K562 (cell line): ENCODE results near the gene TRPM2. TPM values are rescaled to one million over a fixed set of nuclear protein-coding genes. Genes with fewer than 3 reads are reported as not detected.

Source experiments
- ATAC-seq: fragments of 200-7000 bp; cut with Tn5 transposase; 3 replicates; pipeline ENCODE4 v1.9.1; 2020; ENCODE audit warnings: moderate library complexity
- BruUV-seq: library from RNA; stranded (reverse); fragments of 400-500 nt; replicated peaks from 2 replicates; lab custom pipeline; 2021; lab: Mats Ljungman, UMichigan
- CTCF ChIA-PET: fragments of 300-600 bp; formaldehyde crosslinking; extraction: SDS; loops from one replicate; lab custom pipeline; 2021; ENCODE audit warnings: low intra/inter-chr PET ratio; lab: Yijun Ruan, JAX
- POLR2A ChIA-PET: fragments of 300-600, 350-650 bp; sonication (Branson Sonifier 250); formaldehyde crosslinking; extraction: SDS; loops from one replicate; lab custom pipeline; 2021; ENCODE audit warnings: antibody characterized with exemption, inconsistent platforms; lab: Yijun Ruan, JAX
- DNase-seq, 4 experiments: peaks; one replicate each; pipeline versions ENCODE4 v3.0.0 to v3.0.0-alpha.2; 2011 to 2018; ENCODE audit warnings: low spot score in 3 of 4, mixed read lengths in 3 of 4; ENCODE audit errors: extremely low read depth in 1 of 4
- FAIRE-seq: peaks from 2 replicates; lab custom pipeline; 2011; peaks lifted over from hg19 to GRCh38; lab: Jason Lieb, UNC
- H2AFZ ChIP-seq: 2 replicates; pipeline ENCODE4 v1.6.0; 2011; ENCODE audit warnings: low read depth, low read length, control low read depth, inconsistent platforms
- H3K27ac ChIP-seq: fragments of 200-600 bp; 3 replicates; pipeline ENCODE4 v1.8.0; 2011; ENCODE audit warnings: low read depth, mild to moderate bottlenecking, control low read depth, inconsistent platforms, low read length, moderate library complexity, mixed read lengths; ENCODE audit errors: extremely low read depth
- H3K27me3 ChIP-seq, 2 experiments: fragments of 300-600 bp in 1 of 2; 2 replicates in 1 of 2; 3 replicates in 1 of 2; pipeline versions ENCODE4 v1.6.0 to v1.8.0; 2011; ENCODE audit warnings: inconsistent platforms in 2 of 2, low read length in 2 of 2, mild to moderate bottlenecking in 1 of 2, mixed read lengths in 1 of 2, moderate library complexity in 1 of 2; ENCODE audit not compliant: control insufficient read depth in 2 of 2, insufficient read depth in 2 of 2
- H3K36me3 ChIP-seq: fragments of 300-600 bp; 3 replicates; pipeline ENCODE4 v1.8.0; 2011; ENCODE audit warnings: mild to moderate bottlenecking, low read length, inconsistent platforms; ENCODE audit not compliant: control insufficient read depth, insufficient read depth
- H3K4me1 ChIP-seq, 2 experiments: fragments of 200-600 bp in 1 of 2; replicated peaks in 1 of 2; 2 replicates in 1 of 2; 3 replicates in 1 of 2; pipeline versions ENCODE4 v1.5.1 to v1.8.0; 2011; ENCODE audit warnings: inconsistent platforms in 2 of 2, low read length in 2 of 2, mild to moderate bottlenecking in 1 of 2, mixed read lengths in 1 of 2, moderate library complexity in 1 of 2; ENCODE audit not compliant: control insufficient read depth in 2 of 2, insufficient read depth in 2 of 2
- H3K4me2 ChIP-seq: 2 replicates; pipeline ENCODE4 v1.6.1; 2011; ENCODE audit warnings: low read length, control low read depth, inconsistent platforms, mixed read lengths; ENCODE audit not compliant: insufficient read depth
- H3K4me3 ChIP-seq: fragments of 200-600 bp; sonication (generic), shearing (Covaris generic); 2 replicates; pipeline ENCODE4 v1.5.1; 2016; ENCODE audit warnings: control low read depth, inconsistent platforms
- H3K79me2 ChIP-seq: fragments of 200-600 bp; 3 replicates; pipeline ENCODE4 v1.8.0; 2011; ENCODE audit warnings: low read length, inconsistent platforms; ENCODE audit not compliant: control insufficient read depth, insufficient read depth
- H3K9ac ChIP-seq, 2 experiments: 2 replicates each; pipeline versions ENCODE4 v1.6.0 to v1.6.1; 2011; ENCODE audit warnings: low read depth in 2 of 2, low read length in 2 of 2, control low read depth in 1 of 2, inconsistent platforms in 1 of 2, mild to moderate bottlenecking in 1 of 2, mixed read lengths in 1 of 2; ENCODE audit not compliant: insufficient read depth in 1 of 2
- H3K9me1 ChIP-seq: one replicate; pipeline ENCODE4 v1.6.0; 2011; ENCODE audit warnings: inconsistent platforms, mild to moderate bottlenecking, low read length, moderate library complexity; ENCODE audit not compliant: control insufficient read depth, insufficient read depth
- H3K9me3 ChIP-seq: replicated peaks from 2 replicates; pipeline ENCODE4 v1.5.1; 2011; ENCODE audit warnings: low read depth, low read length, inconsistent platforms; ENCODE audit not compliant: control insufficient read depth, insufficient read depth
- H4K20me1 ChIP-seq: replicated peaks from 2 replicates; pipeline ENCODE4 v1.6.1; 2011; ENCODE audit warnings: low read length, inconsistent platforms, mixed read lengths; ENCODE audit not compliant: control insufficient read depth, insufficient read depth
- CEBPG ChIP-seq, 3 experiments: fragments of 200-800 bp in 1 of 3; sonication (Bioruptor generic) in 1 of 3; sonication (generic) in 1 of 3; formaldehyde crosslinking in 1 of 3; IDR thresholded peaks in 2 of 3; conservative IDR thresholded peaks in 1 of 3; 2 replicates each; pipeline versions ENCODE4 v1.6.1 to v1.8.0; 2016 to 2022; ENCODE audit warnings: missing compliant biosample characterization in 2 of 3, missing genetic modification characterization in 2 of 3, mild to moderate bottlenecking in 1 of 3, missing genetic modification reagents in 1 of 3
- ELF4 ChIP-seq: fragments of 450-650 bp; formaldehyde crosslinking; IDR thresholded peaks from 2 replicates; pipeline ENCODE4 v1.4.0; 2022; ENCODE audit warnings: missing genetic modification characterization
- FIP1L1 ChIP-seq: fragments of 200-400 bp; formaldehyde crosslinking; IDR thresholded peaks from 2 replicates; pipeline ENCODE4 v1.6.1; 2018; ENCODE audit warnings: mild to moderate bottlenecking, low read depth, low read length; ENCODE audit not compliant: poor library complexity, severe bottlenecking
- NRF1 ChIP-seq, 2 experiments: fragments of 450-650 bp; IDR thresholded peaks in 1 of 2; conservative IDR thresholded peaks in 1 of 2; 2 replicates each; pipeline ENCODE4 v1.6.1; 2014; ENCODE audit warnings: mild to moderate bottlenecking in 2 of 2
- TEAD4 ChIP-seq, 2 experiments: sonication (generic) in 1 of 2; formaldehyde crosslinking in 1 of 2; IDR thresholded peaks; 2 replicates each; pipeline versions ENCODE4 v1.6.1 to v1.8.0; 2012 to 2022; ENCODE audit warnings: borderline replicate concordance in 1 of 2, inconsistent platforms in 1 of 2, low read length in 1 of 2, mild to moderate bottlenecking in 1 of 2, missing genetic modification reagents in 1 of 2
- TFAP4 ChIP-seq: sonication (generic); formaldehyde crosslinking; IDR thresholded peaks from 2 replicates; pipeline ENCODE4 v1.8.0; 2022; ENCODE audit warnings: missing genetic modification reagents, mild to moderate bottlenecking, moderate library complexity, borderline replicate concordance
- WGBS: fragments of 100-300 bp; shearing (Covaris generic); methylation state at CpG from one replicate; pipeline ENCODE4 v1.1.6; 2016; ENCODE audit warnings: low coverage, mixed read lengths; ENCODE audit not compliant: insufficient coverage; ENCODE audit errors: missing lambda C conversion rate; 5-methylcytosine and 5-hydroxymethylcytosine counted together
- in situ Hi-C: fragments of 300-500 bp; cut with MboI; formaldehyde crosslinking; loops from 4 replicates; pipeline ENCODE4 v1.15.0; 2018; ENCODE audit warnings: inconsistent platforms, mixed read lengths
- intact Hi-C: fragments of 100-400 bp; cut with micrococcal nuclease; formaldehyde crosslinking; loops from 2 replicates; pipeline ENCODE4 v1.14.2; 2022
- polyA plus RNA-seq, 8 experiments: library from polyadenylated mRNA; depleted of rRNA in 4 of 8; stranded (reverse) in 5 of 8; unstranded in 3 of 8; fragments of >200 nt; fragmentation: Nextera tagmentation in 2 of 8; fragmentation: Illumina TruSeq in 1 of 8; extraction: Ambion mirVana in 2 of 8; extraction: Trizol in 1 of 8; gene quantifications; 2 replicates each; pipeline versions ENCODE4 v1.2.1 to v1.2.3, GENCODE V29; 2011 to 2014; ENCODE audit warnings: inconsistent platforms in 1 of 8, missing spikeins in 1 of 8
- total RNA-seq, 7 experiments: library from RNA; depleted of rRNA in 6 of 7; stranded (reverse); fragments of >200 nt in 6 of 7; fragmentation: Illumina TruSeq in 2 of 7; extraction: Trizol in 2 of 7; gene quantifications; 2 replicates each; pipeline versions ENCODE4 v1.2.1 to v1.2.3, GENCODE V29; 2011 to 2021; ENCODE audit warnings: low replicate concordance in 1 of 7

TRPM2 gene
- total and polyA plus RNA-seq, 9 of the 15 experiments (the other 6 are each of a cell fraction or from before 2014, with no cell fraction given), result 0.33 to 2.1 (median 0.98) TPM; not detected in 2

- ATAC-seq (no peak), DNase-seq (no peak), FAIRE-seq (no peak)
- no peaks in the 10 kb centered on the region for H3K79me2 ChIP-seq
- peaks cover 0 to 13% of the 10 kb centered on the region in 2 experiments; a peak in 1 of 5 replicates for H3K4me1 ChIP-seq
- H3K9me3 ChIP-seq, result no peaks in the 10 kb centered on the region; the same call in 1 of the 2 replicates
- CTCF ChIA-PET, result no interaction called here
- TF ChIP-seq NRF1 (conservative IDR thresholded peaks at IDR 0.05 in 1 of 2, IDR thresholded peaks at IDR 0.05 in 1 of 2), result 0 out of 4 replicates have a peak, but pooled peaks of 1 of the 2 experiments have one; percentile 18
- TF ChIP-seq ELF4 (CRISPR knock-in tag), result no peak
- no peak for TF ChIP-seq TEAD4 (IDR thresholded peaks at IDR 0.05; ENCODE audit: low read length)
- TF ChIP-seq TEAD4 (CRISPR knock-in tag; IDR thresholded peaks at IDR 0.05; ENCODE audit: borderline replicate concordance), result no peak
- TF ChIP-seq TFAP4 (CRISPR knock-in tag), result 0 out of 2 replicates have a peak, but pooled peaks have one; percentile 16
- TF ChIP-seq CEBPG (CRISPR knock-in tag; IDR thresholded peaks at IDR 0.05), result no peak
- no peak for TF ChIP-seq CEBPG (tag; conservative IDR thresholded peaks at IDR 0.05 in 1 of 2, IDR thresholded peaks at IDR 0.05 in 1 of 2)
- no peak for TF ChIP-seq FIP1L1
- in situ Hi-C loops (no loop called here), intact Hi-C loops (no loop called here)
- no peak overlapping the region for H3K4me2 ChIP-seq
- no peak overlapping the region for H3K9ac ChIP-seq
- 14% methylated on average over 39 of the region's 39 CpGs for WGBS
- peaks cover 5 to 68% of the 10 kb centered on the region in 2 experiments; a peak in 3 of 5 replicates for H3K27me3 ChIP-seq
- BruUV-seq, result no TSS peak
- H3K9me1 ChIP-seq, result no peaks in the 10 kb centered on the region
- 0 out of 2 replicates have a peak, but pooled peaks cover 7% of the 10 kb centered on the region for H4K20me1 ChIP-seq
- no peaks in the 10 kb centered on the region for H3K36me3 ChIP-seq
- no peak overlapping the region for H2AFZ ChIP-seq
- no peak overlapping the region for H3K27ac ChIP-seq
- H3K4me3 ChIP-seq, result no peak overlapping the region
- POLR2A ChIA-PET, result interaction anchor here (1.0 to 2.7 kb wide), 2 partner anchors 8 to 62 kb away, joined by 3 to 15 read pairs; no protein-coding TSS in a partner anchor
These were observed 80.6 kb downstream of the TRPM2 start for GRCh38 chr21:44433791-44434567.
